Trophoblast cell (in vitro differentiated cells and primary cell): ENCODE measurements around the gene TSPEAR.

Experiments used
- DNase-seq, 2 donors: peaks; one replicate each; pipeline ENCODE4 v3.0.0-alpha.2; 2016
- H2AFZ ChIP-seq: 2 replicates; pipeline ENCODE4 v1.6.1; 2013; ENCODE audit warnings: low read length, moderate library complexity, mild to moderate bottlenecking; ENCODE audit not compliant: insufficient read depth, poor library complexity
- H2AK5ac ChIP-seq: 2 replicates; pipeline ENCODE4 v1.6.1; 2013; ENCODE audit warnings: mild to moderate bottlenecking, low read length
- H2BK120ac ChIP-seq: 2 replicates; pipeline ENCODE4 v1.6.1; 2013; ENCODE audit warnings: low read length, mild to moderate bottlenecking, moderate library complexity; ENCODE audit not compliant: insufficient read depth, poor library complexity
- H2BK12ac ChIP-seq: 2 replicates; pipeline ENCODE4 v1.6.1; 2013; ENCODE audit warnings: mild to moderate bottlenecking, low read length, moderate library complexity
- H2BK5ac ChIP-seq: 2 replicates; pipeline ENCODE4 v1.6.1; 2013; ENCODE audit warnings: low read length, low read depth, moderate library complexity, mild to moderate bottlenecking; ENCODE audit not compliant: poor library complexity
- H3K14ac ChIP-seq: 2 replicates; pipeline ENCODE4 v1.6.1; 2013; ENCODE audit warnings: mild to moderate bottlenecking, low read length
- H3K18ac ChIP-seq: 2 replicates; pipeline ENCODE4 v1.6.1; 2013; ENCODE audit warnings: mild to moderate bottlenecking, low read length
- H3K23ac ChIP-seq: 2 replicates; pipeline ENCODE4 v1.6.1; 2013; ENCODE audit warnings: low read length
- H3K27ac ChIP-seq: 2 replicates; pipeline ENCODE4 v1.5.1; 2013; ENCODE audit warnings: low read depth, mild to moderate bottlenecking, inconsistent platforms, low read length, moderate library complexity
- H3K27me3 ChIP-seq: 2 replicates; pipeline ENCODE4 v1.6.1; 2013; ENCODE audit warnings: inconsistent platforms, mild to moderate bottlenecking, low read length, moderate library complexity; ENCODE audit not compliant: insufficient read depth
- H3K36me3 ChIP-seq, 2 experiments: 1 replicate in 1 of 2; 2 replicates in 1 of 2; pipeline ENCODE4 v1.6.1; 2013; ENCODE audit warnings: low read length in 2 of 2, mild to moderate bottlenecking in 2 of 2, moderate library complexity in 1 of 2; ENCODE audit not compliant: insufficient read depth in 2 of 2, control insufficient read depth in 1 of 2
- H3K4ac ChIP-seq: 2 replicates; pipeline ENCODE4 v1.6.1; 2013; ENCODE audit warnings: low read depth, mild to moderate bottlenecking, low read length, moderate library complexity
- H3K4me1 ChIP-seq, 2 experiments: 1 replicate in 1 of 2; 2 replicates in 1 of 2; pipeline ENCODE4 v1.6.1; 2013; ENCODE audit warnings: low read length in 2 of 2, mild to moderate bottlenecking in 2 of 2, moderate library complexity in 1 of 2; ENCODE audit not compliant: insufficient read depth in 2 of 2, control insufficient read depth in 1 of 2
- H3K4me2 ChIP-seq: 2 replicates; pipeline ENCODE4 v1.6.1; 2013; ENCODE audit warnings: inconsistent platforms, mild to moderate bottlenecking, low read length, moderate library complexity
- H3K4me3 ChIP-seq: 2 replicates; pipeline ENCODE4 v1.5.1; 2013; ENCODE audit warnings: mild to moderate bottlenecking, low read depth, low read length, inconsistent platforms
- H3K79me1 ChIP-seq: one replicate; pipeline ENCODE4 v1.6.1; 2013; ENCODE audit warnings: low read length
- H3K79me2 ChIP-seq: 2 replicates; pipeline ENCODE4 v1.6.1; 2013; ENCODE audit warnings: low read length, mild to moderate bottlenecking; ENCODE audit not compliant: control insufficient read depth, insufficient read depth, poor library complexity
- H3K9ac ChIP-seq: 2 replicates; pipeline ENCODE4 v1.6.1; 2013; ENCODE audit warnings: mild to moderate bottlenecking, low read length
- H3K9me3 ChIP-seq: 2 replicates; pipeline ENCODE4 v1.6.1; 2013; ENCODE audit warnings: low read depth, mild to moderate bottlenecking, control low read depth, inconsistent platforms, low read length; ENCODE audit not compliant: insufficient read depth
- H4K12ac ChIP-seq: 2 replicates; pipeline ENCODE4 v1.6.1; 2013; ENCODE audit warnings: low read depth, mild to moderate bottlenecking, low read length, moderate library complexity
- H4K8ac ChIP-seq: 2 replicates; pipeline ENCODE4 v1.6.1; 2013; ENCODE audit warnings: low read depth, mild to moderate bottlenecking, low read length, moderate library complexity
- H4K91ac ChIP-seq: one replicate; pipeline ENCODE4 v1.6.1; 2013; ENCODE audit warnings: low read depth, mild to moderate bottlenecking, low read length, moderate library complexity
- WGBS: extraction: QIAGEN DNeasy Blood & Tissue Kit; methylation state at CpG from one replicate; pipeline ENCODE4 v1.1.7; 2013; ENCODE audit warnings: missing lambda C conversion rate; ENCODE audit not compliant: insufficient read length, insufficient coverage; ENCODE audit errors: extremely low coverage; 5-methylcytosine and 5-hydroxymethylcytosine counted together

TSPEAR gene

DNA sequence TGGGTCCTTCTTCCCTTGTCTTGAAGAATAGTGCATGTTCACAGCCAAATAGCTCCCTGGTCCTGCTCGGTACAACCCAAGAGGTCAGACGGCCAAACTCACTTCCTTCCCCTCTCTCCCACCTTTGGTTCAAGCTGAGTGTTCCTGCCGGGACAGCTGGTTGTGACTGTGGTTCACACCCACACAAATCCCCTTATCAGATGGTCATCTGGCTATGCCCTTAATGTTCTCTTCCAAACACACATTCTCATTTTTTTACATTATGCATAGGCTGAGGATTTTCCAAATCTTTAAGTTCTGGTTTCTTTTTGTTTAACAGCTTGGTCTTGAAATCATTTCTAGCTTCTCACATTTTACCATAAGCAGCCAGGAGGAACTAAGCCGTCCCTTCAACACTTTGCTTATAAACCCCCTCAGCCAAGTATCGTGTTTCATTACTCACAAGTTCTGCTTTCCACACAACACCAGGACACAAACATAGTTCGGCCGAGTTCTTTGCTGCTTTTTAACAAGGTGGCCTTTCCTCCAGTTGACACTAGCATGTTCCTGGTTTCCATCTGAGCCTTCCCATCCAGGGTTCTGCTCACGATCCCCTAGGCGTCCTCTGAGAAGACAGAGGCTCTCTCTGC is 19.7 kb upstream of the TSPEAR start:
- H3K14ac ChIP-seq = no peak overlapping the region
- no peak overlapping the region for H3K18ac ChIP-seq

DNA sequence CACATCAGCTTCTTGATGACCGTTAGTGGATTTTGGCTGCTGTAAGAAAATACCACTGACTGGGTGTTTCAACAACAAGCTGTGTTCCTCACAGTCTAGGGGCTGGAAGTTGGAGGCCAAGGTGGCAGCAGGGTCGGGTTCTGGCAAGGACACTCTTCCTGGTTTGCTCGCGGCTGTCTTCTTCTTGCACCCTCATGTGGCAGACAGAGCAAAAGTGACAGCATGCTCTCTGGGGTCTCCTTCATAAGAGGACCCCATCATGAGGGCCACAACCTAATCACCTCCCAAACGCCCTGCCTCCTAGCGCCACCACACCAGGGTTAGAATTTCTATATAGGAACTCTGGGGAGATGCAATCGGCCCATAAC is 18.6 kb upstream of the TSPEAR start:
- no peak overlapping the region for H2BK120ac ChIP-seq
- H4K91ac ChIP-seq = no peak overlapping the region
- H2BK12ac ChIP-seq = no peak overlapping the region
- no peak overlapping the region for H3K23ac ChIP-seq
- WGBS = no CpG with 5 or more reads among the region's 7 CpGs
- no peaks in the 10 kb centered on the region for H3K79me2 ChIP-seq
- DNase-seq = no peak
- no peak overlapping the region for H4K12ac ChIP-seq
- H4K8ac ChIP-seq = no peak overlapping the region
- no peaks in the 10 kb centered on the region for H3K4me1 ChIP-seq
- H3K36me3 ChIP-seq = no peaks in the 10 kb centered on the region
- no peak overlapping the region for H3K4me3 ChIP-seq
- H2AK5ac ChIP-seq = no peak overlapping the region
- H3K18ac ChIP-seq = no peak overlapping the region
- peaks cover 7% of the 10 kb centered on the region for H3K9me3 ChIP-seq
- H3K14ac ChIP-seq = no peak overlapping the region
- no peak overlapping the region for H3K9ac ChIP-seq
- H3K4me2 ChIP-seq = no peak overlapping the region
- H3K4ac ChIP-seq = no peak overlapping the region
- H3K27ac ChIP-seq = no peak overlapping the region
- H3K27me3 ChIP-seq = no peaks in the 10 kb centered on the region
- no peak overlapping the region for H2BK5ac ChIP-seq
- no peaks in the 10 kb centered on the region for H3K79me1 ChIP-seq
- H2AFZ ChIP-seq = no peak overlapping the region

More for the DNA sequence above, 19.7 kb upstream of the TSPEAR start:
- Histone ChIP-seq H2AFZ (no peak overlapping the region), H4K8ac (no peak overlapping the region), H4K91ac (no peak overlapping the region), H2BK12ac (no peak overlapping the region), H3K9ac (no peak overlapping the region), H3K4me1 (no peaks in the 10 kb centered on the region), H3K9me3 (peaks cover 14% of the 10 kb centered on the region), H2BK120ac (no peak overlapping the region), H3K4me3 (no peak overlapping the region), H3K27me3 (no peaks in the 10 kb centered on the region), H2AK5ac (no peak overlapping the region), H3K27ac (no peak overlapping the region), H2BK5ac (no peak overlapping the region), H3K79me2 (no peaks in the 10 kb centered on the region), H3K4me2 (no peak overlapping the region), H3K36me3 (no peaks in the 10 kb centered on the region), H3K23ac (no peak overlapping the region), H4K12ac (no peak overlapping the region), H3K79me1 (no peaks in the 10 kb centered on the region), H3K4ac (no peak overlapping the region)
- no peak for DNase-seq
- WGBS = no CpG with 5 or more reads among the region's 9 CpGs

DNA sequence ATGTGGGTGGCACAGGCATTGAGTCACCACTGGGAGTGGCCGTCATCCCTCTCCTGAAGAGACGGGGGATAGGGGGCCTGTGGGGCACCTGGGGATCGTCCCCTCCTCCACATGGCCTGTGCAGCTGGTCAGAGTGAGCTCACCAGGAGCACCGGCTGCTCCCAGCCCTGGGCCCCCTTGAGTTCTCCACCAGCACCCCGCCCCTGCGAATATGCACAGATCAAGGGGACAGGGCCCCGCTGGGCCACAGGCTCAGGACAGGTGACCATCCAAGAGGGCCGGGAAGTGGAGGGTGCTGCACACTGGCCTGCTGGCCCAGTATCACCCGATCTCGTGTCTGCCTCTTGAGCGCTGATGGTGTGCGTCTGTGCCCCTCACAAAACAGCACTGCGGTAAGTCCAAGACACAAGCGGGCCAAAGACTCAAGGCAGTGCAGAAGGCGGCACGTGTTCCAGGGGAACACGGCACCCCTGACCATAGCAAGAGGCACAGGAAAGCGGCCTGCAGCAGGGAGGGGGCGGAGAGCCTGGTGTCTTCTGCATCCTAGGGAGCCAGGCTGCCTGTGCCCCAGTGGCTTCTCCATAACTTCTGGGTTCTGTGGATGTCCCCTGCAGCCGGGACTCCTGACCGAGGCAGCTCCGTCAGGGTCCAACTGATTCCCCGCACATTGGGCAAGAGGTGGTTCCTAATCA is 18.1 kb upstream of the TSPEAR start:
- H4K8ac ChIP-seq = no peak overlapping the region
- no peak overlapping the region for H3K14ac ChIP-seq
- no peak overlapping the region for H2AK5ac ChIP-seq
- no peak overlapping the region for H3K4me2 ChIP-seq
- H3K27me3 ChIP-seq = no peaks in the 10 kb centered on the region
- H3K23ac ChIP-seq = no peak overlapping the region
- H3K27ac ChIP-seq = no peak overlapping the region
- no peaks in the 10 kb centered on the region for H3K79me2 ChIP-seq
- peaks cover 4% of the 10 kb centered on the region for H3K9me3 ChIP-seq
- DNase-seq = no peak
- H4K12ac ChIP-seq = no peak overlapping the region
- H2BK12ac ChIP-seq = no peak overlapping the region
- no peak overlapping the region for H2AFZ ChIP-seq
- no CpG with 5 or more reads among the region's 23 CpGs for WGBS
- no peak overlapping the region for H3K18ac ChIP-seq
- no peaks in the 10 kb centered on the region for H3K36me3 ChIP-seq
- no peak overlapping the region for H2BK120ac ChIP-seq
- no peak overlapping the region for H3K4ac ChIP-seq
- H3K9ac ChIP-seq = no peak overlapping the region
- H3K4me3 ChIP-seq = no peak overlapping the region
- no peak overlapping the region for H2BK5ac ChIP-seq
- no peaks in the 10 kb centered on the region for H3K4me1 ChIP-seq
- H3K79me1 ChIP-seq = no peaks in the 10 kb centered on the region
- H4K91ac ChIP-seq = no peak overlapping the region

- Histone ChIP-seq H3K9ac (no peak overlapping the region), H4K8ac (no peak overlapping the region), H3K14ac (no peak overlapping the region), H3K27me3 (no peaks in the 10 kb centered on the region), H4K91ac (no peak overlapping the region), H3K4me3 (no peak overlapping the region), H3K36me3 (no peaks in the 10 kb centered on the region), H3K27ac (no peak overlapping the region), H4K12ac (no peak overlapping the region), H2AFZ (no peak overlapping the region), H3K79me2 (no peaks in the 10 kb centered on the region), H3K18ac (no peak overlapping the region), H3K4ac (no peak overlapping the region), H2BK12ac (no peak overlapping the region), H2BK120ac (no peak overlapping the region), H2BK5ac (no peak overlapping the region), H3K4me2 (no peak overlapping the region), H3K79me1 (no peaks in the 10 kb centered on the region), H3K9me3 (peaks cover 5% of the 10 kb centered on the region), H2AK5ac (no peak overlapping the region), H3K4me1 (peaks cover 0 to under 1% of the 10 kb centered on the region in 2 experiments), H3K23ac (no peak overlapping the region)
- DNase-seq = no peak
- WGBS = no CpG with 5 or more reads among the region's 14 CpGs
These were observed 17.3 kb upstream of the TSPEAR start for GRCh38 chr21:44728716-44729115.
